Measurements from ENCODE around the gene MGLL. TPM values are rescaled to one million over a fixed set of nuclear protein-coding genes. Genes with fewer than 3 reads are reported as not detected.
A peak's percentile ranks its signal among the peaks of the same experiment; 100 is the strongest.

The MGLL gene
- total and polyA plus RNA-seq, 2 experiments from 2014 or later, result 58.7 to 184 TPM

- no peaks in the 10 kb centered on the region for H3K27me3 ChIP-seq (replicated peaks; ENCODE audit: insufficient read depth)
- TF ChIP-seq EZH2phosphoT487 (IDR thresholded peaks at IDR 0.05; ENCODE audit: insufficient read depth, low read depth) (no peak), EZH2 (IDR thresholded peaks at IDR 0.05; ENCODE audit: insufficient read depth, poor library complexity, severe bottlenecking) (no peak)
- 91% methylated on average over 3 of the region's 3 CpGs for WGBS, 2 experiments (ENCODE audit: low coverage in 1 of 2, low lambda C conversion rate in 2 of 2, missing lambda C conversion rate in 2 of 2)
- no peaks in the 10 kb centered on the region for H4K20me1 ChIP-seq (ENCODE audit: insufficient read depth)
- no peak overlapping the region for H3K4me3 ChIP-seq
- peaks cover 48% of the 10 kb centered on the region for H3K4me1 ChIP-seq (ENCODE audit: insufficient read depth)
- DNase-seq, result no peak
- H3K9me3 ChIP-seq (ENCODE audit: low read depth), result no peaks in the 10 kb centered on the region
- no peak overlapping the region for H2AFZ ChIP-seq
- peaks cover 43% of the 10 kb centered on the region for H3F3A ChIP-seq (ENCODE audit: insufficient read depth)
- H3K9ac ChIP-seq, result no peak overlapping the region
- in situ Hi-C loops (cut with MboI), result no loop called here
- H3K36me3 ChIP-seq (ENCODE audit: low read depth), result peaks cover 7% of the 10 kb centered on the region; the same call in 1 of the 2 replicates
- H3K79me2 ChIP-seq (ENCODE audit: insufficient read depth), result peaks cover 68% of the 10 kb centered on the region
- H3K27ac ChIP-seq, result no peak overlapping the region
- no peak overlapping the region for H3K4me2 ChIP-seq (ENCODE audit: unreplicated experiment)
- no peaks in the 10 kb centered on the region for H3K9me2 ChIP-seq (ENCODE audit: insufficient read depth)
These were observed 42.6 kb downstream of the MGLL start for GRCh38 chr3:127779747-127780146.

GRCh38 chr3:127777921-127778656 is 44.2 kb downstream of the MGLL start:
- Histone ChIP-seq H3K4me1 (ENCODE audit: insufficient read depth) (peaks cover 55% of the 10 kb centered on the region), H3K27me3 (replicated peaks; ENCODE audit: insufficient read depth) (no peaks in the 10 kb centered on the region), H3K4me3 (no peak overlapping the region), H3K79me2 (ENCODE audit: insufficient read depth) (peaks cover 70% of the 10 kb centered on the region), H3K9me2 (ENCODE audit: insufficient read depth) (no peaks in the 10 kb centered on the region), H3K27ac (no peak overlapping the region), H2AFZ (no peak overlapping the region), H3K36me3 (ENCODE audit: low read depth) (peaks cover 7% of the 10 kb centered on the region; the same call in 1 of the 2 replicates), H3K9ac (no peak overlapping the region), H3F3A (ENCODE audit: insufficient read depth) (peaks cover 50% of the 10 kb centered on the region), H3K4me2 (ENCODE audit: unreplicated experiment) (no peak overlapping the region), H3K9me3 (ENCODE audit: low read depth) (no peaks in the 10 kb centered on the region), H4K20me1 (ENCODE audit: insufficient read depth) (no peaks in the 10 kb centered on the region)
- TF ChIP-seq EZH2phosphoT487 (IDR thresholded peaks at IDR 0.05; ENCODE audit: insufficient read depth, low read depth) (no peak), EZH2 (IDR thresholded peaks at IDR 0.05; ENCODE audit: insufficient read depth, poor library complexity, severe bottlenecking) (no peak)
- 98 to 99% methylated on average over 11 of the region's 11 CpGs for WGBS, 2 experiments (ENCODE audit: low coverage in 1 of 2, low lambda C conversion rate in 2 of 2, missing lambda C conversion rate in 2 of 2)
- no peak for DNase-seq
- in situ Hi-C loops (cut with MboI), result no loop called here

- Histone ChIP-seq H3K9me2 (ENCODE audit: insufficient read depth) (no peaks in the 10 kb centered on the region), H2AFZ (no peak overlapping the region), H3F3A (ENCODE audit: insufficient read depth) (peaks cover 45% of the 10 kb centered on the region), H3K4me2 (ENCODE audit: unreplicated experiment) (no peak overlapping the region), H4K20me1 (ENCODE audit: insufficient read depth) (no peaks in the 10 kb centered on the region), H3K4me3 (no peak overlapping the region), H3K9ac (no peak overlapping the region), H3K27ac (no peak overlapping the region), H3K27me3 (replicated peaks; ENCODE audit: insufficient read depth) (no peaks in the 10 kb centered on the region), H3K9me3 (ENCODE audit: low read depth) (no peaks in the 10 kb centered on the region), H3K4me1 (ENCODE audit: insufficient read depth) (peaks cover 50% of the 10 kb centered on the region), H3K36me3 (ENCODE audit: low read depth) (peaks cover 7% of the 10 kb centered on the region; the same call in 1 of the 2 replicates), H3K79me2 (ENCODE audit: insufficient read depth) (peaks cover 77% of the 10 kb centered on the region)
- TF ChIP-seq EZH2 (IDR thresholded peaks at IDR 0.05; ENCODE audit: insufficient read depth, poor library complexity, severe bottlenecking), result no peak
- TF ChIP-seq EZH2phosphoT487 (IDR thresholded peaks at IDR 0.05; ENCODE audit: insufficient read depth, low read depth), result no peak
- 88 to 100% methylated on average over 1 of the region's 1 CpG for WGBS, 2 experiments (ENCODE audit: low coverage in 1 of 2, low lambda C conversion rate in 2 of 2, missing lambda C conversion rate in 2 of 2)
- in situ Hi-C loops (cut with MboI), result no loop called here
- DNase-seq, result no peak
These were observed 45.0 kb downstream of the MGLL start for GRCh38 chr3:127777332-127777731.

- H3K4me1 ChIP-seq (ENCODE audit: insufficient read depth), result peaks cover 40% of the 10 kb centered on the region
- peaks cover 37% of the 10 kb centered on the region for H3F3A ChIP-seq (ENCODE audit: insufficient read depth)
- H3K36me3 ChIP-seq (ENCODE audit: low read depth), result peaks cover 7% of the 10 kb centered on the region; the same call in 1 of the 2 replicates
- no peak for TF ChIP-seq EZH2 (IDR thresholded peaks at IDR 0.05; ENCODE audit: insufficient read depth, poor library complexity, severe bottlenecking)
- TF ChIP-seq EZH2phosphoT487 (IDR thresholded peaks at IDR 0.05; ENCODE audit: insufficient read depth, low read depth), result no peak
- H3K4me3 ChIP-seq, result no peak overlapping the region
- DNase-seq, result no peak
- peak overlapping the region; percentile 79 for H3K27ac ChIP-seq
- H3K4me2 ChIP-seq (ENCODE audit: unreplicated experiment), result peak overlapping the region; percentile 66
- H3K27me3 ChIP-seq (replicated peaks; ENCODE audit: insufficient read depth), result no peaks in the 10 kb centered on the region
- 91 to 95% methylated on average over 10 of the region's 10 CpGs for WGBS, 2 experiments (ENCODE audit: low coverage in 1 of 2, low lambda C conversion rate in 2 of 2, missing lambda C conversion rate in 2 of 2)
- H2AFZ ChIP-seq, result no peak overlapping the region
- H3K79me2 ChIP-seq (ENCODE audit: insufficient read depth), result peaks cover 87% of the 10 kb centered on the region
- H4K20me1 ChIP-seq (ENCODE audit: insufficient read depth), result no peaks in the 10 kb centered on the region
- no peaks in the 10 kb centered on the region for H3K9me2 ChIP-seq (ENCODE audit: insufficient read depth)
- H3K9ac ChIP-seq, result peak overlapping the region; percentile 56
- in situ Hi-C loops (cut with MboI), result no loop called here
- no peaks in the 10 kb centered on the region for H3K9me3 ChIP-seq (ENCODE audit: low read depth)
These were observed 46.0 kb downstream of the MGLL start for GRCh38 chr3:127776347-127776746.
